ENCODE measurements around the gene LRCH4.

The LRCH4 gene

GRCh38 chr7:100575206-100575631 is 10.7 kb downstream of the LRCH4 start:
- no peak for DNase-seq (ENCODE audit: low read depth)
- no peak for TF ChIP-seq CTCF (IDR thresholded peaks at IDR 0.05; ENCODE audit: low read depth, low read length, missing control alignments)
- H3K4me3 ChIP-seq (ENCODE audit: low read depth, low read length): no peak overlapping the region

- DNase-seq (ENCODE audit: low read depth): no peak
- no peak for TF ChIP-seq CTCF (IDR thresholded peaks at IDR 0.05; ENCODE audit: low read depth, low read length, missing control alignments)
Measured at GRCh38 chr7:100574362-100575205, 11.3 kb downstream of the LRCH4 start.

GRCh38 chr7:100573691-100574361 is 12.1 kb downstream of the LRCH4 start, which contains the start of gene SAP25:
TSS of gene SAP25 (minus strand) at chr7:100573900. CDS start at chr7:100573742, 158 bp downstream.
- no peak for DNase-seq (ENCODE audit: low read depth)
- no peak for TF ChIP-seq CTCF (IDR thresholded peaks at IDR 0.05; ENCODE audit: low read depth, low read length, missing control alignments)
- H3K4me3 ChIP-seq (ENCODE audit: low read depth, low read length): no peak within 1 kb of the TSS

More at GRCh38 chr7:100574362-100575205, 11.3 kb downstream of the LRCH4 start:
- H3K4me3 ChIP-seq (ENCODE audit: low read depth, low read length): no peak overlapping the region

GRCh38 chr7:100572949-100573675 is 12.8 kb downstream of the LRCH4 start:
- TF ChIP-seq CTCF (IDR thresholded peaks at IDR 0.05; ENCODE audit: low read depth, low read length, missing control alignments): no peak
- DNase-seq (ENCODE audit: low read depth): no peak
- no peak overlapping the region for H3K4me3 ChIP-seq (ENCODE audit: low read depth, low read length)

- no peak overlapping the region for H3K4me3 ChIP-seq (ENCODE audit: low read depth, low read length)
- no peak for TF ChIP-seq CTCF (IDR thresholded peaks at IDR 0.05; ENCODE audit: low read depth, low read length, missing control alignments)
- DNase-seq (ENCODE audit: low read depth): no peak
Measured at GRCh38 chr7:100572281-100572948, 13.5 kb downstream of the LRCH4 start.

- DNase-seq (ENCODE audit: low read depth): no peak
- no peak for TF ChIP-seq CTCF (IDR thresholded peaks at IDR 0.05; ENCODE audit: low read depth, low read length, missing control alignments)
- H3K4me3 ChIP-seq (ENCODE audit: low read depth, low read length): no peak overlapping the region
Measured at GRCh38 chr7:100571829-100572116, 14.2 kb downstream of the LRCH4 start.
